Measurements from ENCODE around the gene ODAM.
"Not testable (repeated sequence)": the region's sequence is repeated elsewhere in the genome, so short reads cannot be mapped to it uniquely, and the experiment has no call there.

Gene ODAM

GRCh38 chr4:70195425-70195824 lies at the start of gene ODAM:
TSS of gene ODAM (plus strand) at chr4:70195725. CDS start at chr4:70196544, 819 bp downstream.
- DNase-seq = no peak

- DNase-seq = no peak
Measured at GRCh38 chr4:70151271-70151670, 44.3 kb upstream of the ODAM start.

- DNase-seq = no peak
Measured at GRCh38 chr4:70152088-70152487, 43.4 kb upstream of the ODAM start.

GRCh38 chr4:70153937-70154336 lies 41.6 kb upstream of the ODAM start, which contains the start of gene PRR27:
TSS of gene PRR27 (plus strand) at chr4:70154237. CDS start at chr4:70154376, 139 bp downstream.
- DNase-seq = no peak

DNA sequence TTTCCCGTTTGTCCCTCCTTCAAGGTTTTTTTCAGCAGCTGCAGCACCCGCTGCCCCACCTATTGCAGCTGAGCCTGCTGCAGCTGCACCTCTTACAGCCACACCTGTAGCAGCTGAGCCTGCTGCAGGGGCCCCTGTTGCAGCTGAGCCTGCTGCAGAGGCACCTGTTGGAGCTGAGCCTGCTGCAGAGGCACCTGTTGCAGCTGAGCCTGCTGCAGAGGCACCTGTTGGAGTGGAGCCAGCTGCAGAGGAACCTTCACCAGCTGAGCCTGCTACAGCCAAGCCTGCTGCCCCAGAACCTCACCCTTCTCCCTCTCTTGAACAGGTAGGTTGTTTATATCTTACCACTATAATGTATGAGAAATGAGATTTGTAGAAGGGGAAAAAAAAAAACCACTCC lies 36.9 kb upstream of the ODAM start:
- no peak for DNase-seq

- no peak for DNase-seq
Measured at GRCh38 chr4:70177090-70177489, 18.4 kb upstream of the ODAM start.

DNA sequence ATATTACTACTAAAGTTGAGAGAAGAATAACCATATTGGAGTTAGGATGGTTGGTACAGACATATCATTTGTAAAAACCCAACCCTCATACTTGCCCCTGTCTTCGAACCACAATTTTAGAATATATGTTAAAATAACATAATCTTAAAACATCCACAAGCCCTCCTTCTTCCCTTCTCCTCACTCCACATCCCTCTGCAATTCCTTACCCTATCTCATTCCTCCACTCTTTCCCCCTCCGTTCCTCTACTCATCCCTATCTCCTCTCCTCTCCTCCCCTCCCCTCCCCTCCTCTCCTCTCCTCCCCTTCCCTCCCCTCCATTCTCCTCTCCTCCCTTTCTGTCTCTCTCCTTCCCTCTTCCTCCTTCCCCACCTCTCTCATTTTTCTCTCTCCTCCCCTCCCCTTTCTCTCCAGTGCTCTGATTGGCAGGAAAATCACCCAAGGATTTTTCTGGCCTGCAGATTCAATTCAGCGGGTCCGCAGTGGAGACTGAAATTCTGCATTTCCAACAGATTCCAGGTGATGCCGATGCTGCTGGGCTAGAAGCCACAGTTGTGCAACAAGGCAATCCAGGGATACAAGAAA lies 17.4 kb upstream of the ODAM start:
- no peak for DNase-seq

DNA sequence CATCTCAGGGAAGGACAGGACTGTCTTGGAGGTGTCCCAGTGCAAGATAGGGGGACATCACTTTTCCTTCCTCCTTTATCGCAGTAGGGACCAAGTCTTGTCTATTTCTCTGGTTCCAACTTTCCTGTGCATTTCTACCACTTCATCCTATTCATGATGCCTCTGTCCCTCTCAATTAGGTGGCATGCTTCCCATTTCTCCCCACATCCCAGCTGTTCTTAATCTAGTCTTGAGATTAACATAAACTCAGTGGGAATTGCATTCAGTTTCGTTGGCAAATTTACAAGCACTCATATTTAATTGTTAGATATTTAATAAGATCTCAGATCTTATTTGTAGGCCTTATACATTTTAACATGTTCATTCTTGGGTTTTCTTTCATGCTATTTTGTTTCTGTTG lies 15.7 kb upstream of the ODAM start:
- no peak for DNase-seq

DNA sequence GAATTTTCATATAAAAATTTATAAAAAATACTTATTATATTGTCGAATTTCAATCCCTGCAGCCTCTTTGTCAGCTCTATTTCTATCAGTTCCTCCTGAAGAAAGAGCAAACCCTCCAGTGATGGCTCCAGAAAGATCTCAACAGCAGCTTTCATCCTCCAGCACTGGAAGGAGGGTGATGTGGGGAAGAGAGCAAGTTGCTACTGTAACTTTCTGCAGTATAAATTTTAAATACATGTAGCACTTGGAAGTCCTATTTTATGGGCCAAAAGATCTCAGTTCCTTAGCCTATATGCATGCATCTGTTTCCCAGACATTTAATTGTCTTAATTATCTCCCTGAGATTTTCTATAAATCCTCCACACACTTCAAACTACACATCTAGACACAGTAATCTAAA lies 13.7 kb upstream of the ODAM start:
- no peak for DNase-seq

GRCh38 chr4:70182517-70183167 lies 12.9 kb upstream of the ODAM start:
- no peak for DNase-seq

- DNase-seq = no peak
Measured at GRCh38 chr4:70183168-70183939, 12.2 kb upstream of the ODAM start.

DNA sequence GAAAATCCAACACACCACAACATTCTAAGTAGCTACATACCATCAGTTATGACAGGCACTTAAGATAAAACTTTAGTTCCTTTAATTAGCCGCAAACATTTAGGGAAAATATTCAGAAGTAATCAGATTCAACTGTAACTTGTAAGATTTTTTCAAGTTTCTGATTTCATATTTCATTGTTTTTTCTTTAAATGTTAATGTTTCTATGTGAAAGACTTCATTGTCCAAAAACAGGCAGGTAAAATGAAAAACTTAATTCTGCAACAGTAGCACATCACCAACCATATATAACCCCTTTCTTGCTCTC lies 11.6 kb upstream of the ODAM start:
- DNase-seq = no peak

DNA sequence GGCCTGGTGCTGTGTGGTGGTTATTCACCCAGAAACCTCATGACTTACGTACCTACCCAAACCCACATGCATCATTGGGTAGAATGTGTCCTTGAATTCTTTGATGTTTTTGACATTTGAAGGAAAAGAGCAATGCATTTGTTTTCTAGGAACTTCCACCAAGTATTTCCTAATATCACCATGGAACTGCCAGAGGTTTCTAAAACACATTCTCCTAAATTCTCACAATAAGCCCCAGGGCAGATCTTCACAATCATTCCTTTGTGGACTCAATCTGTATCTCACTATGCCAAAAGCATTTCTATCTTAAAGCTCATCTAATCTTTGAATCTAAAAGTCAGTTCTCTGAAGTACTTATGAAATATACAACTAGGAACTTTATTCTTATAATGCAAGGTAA lies 8.3 kb upstream of the ODAM start:
- no peak for DNase-seq

- DNase-seq = no peak
Measured at GRCh38 chr4:70190579-70190978, 4.9 kb upstream of the ODAM start.

GRCh38 chr4:70191647-70192046 lies 3.9 kb upstream of the ODAM start:
- no peak for DNase-seq

DNA sequence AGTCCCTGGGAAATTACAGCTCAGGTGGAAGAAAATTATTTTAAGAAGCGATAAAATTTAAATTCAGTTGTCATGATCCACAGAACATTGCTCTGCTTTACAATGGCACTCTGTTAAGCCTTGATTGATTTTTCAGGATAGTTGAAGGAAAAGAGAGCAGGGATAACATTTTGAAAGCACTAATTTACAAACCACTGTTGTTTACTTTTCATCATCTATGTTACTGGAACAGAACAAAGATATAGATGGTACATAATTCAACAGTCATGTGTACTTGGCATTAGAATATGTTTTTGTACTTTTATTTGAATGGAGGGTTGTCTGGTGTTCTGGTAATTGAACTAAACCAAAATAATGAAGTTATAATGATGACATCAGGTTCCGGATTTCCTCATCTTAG lies 2.6 kb upstream of the ODAM start:
- no peak for DNase-seq

- DNase-seq = no peak
Measured at GRCh38 chr4:70196857-70197256, 1.3 kb downstream of the ODAM start.

GRCh38 chr4:70197842-70198241 lies 2.3 kb downstream of the ODAM start:
- DNase-seq = no peak

DNA sequence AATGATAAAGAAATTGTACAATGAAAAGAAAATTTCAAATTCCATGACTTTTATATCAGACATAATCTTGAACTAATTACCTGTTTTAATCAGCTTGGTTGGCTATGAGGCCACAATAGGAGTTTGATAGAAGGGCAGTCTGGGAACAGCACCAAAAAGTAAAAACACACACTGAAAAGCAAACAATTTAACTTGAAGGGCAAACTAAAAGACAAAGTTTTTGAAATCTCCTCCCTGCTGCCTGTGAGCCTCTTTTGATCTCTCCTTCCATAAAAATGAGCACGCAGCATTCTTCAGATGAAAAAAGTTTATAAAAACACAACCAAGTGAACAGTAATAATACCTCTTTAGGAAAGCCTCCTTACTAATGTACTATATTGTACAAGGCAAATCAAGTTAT lies 8.1 kb downstream of the ODAM start:
- DNase-seq = no peak

GRCh38 chr4:70212752-70213151 lies 17.2 kb downstream of the ODAM start:
- DNase-seq = not testable (repeated sequence)

DNA sequence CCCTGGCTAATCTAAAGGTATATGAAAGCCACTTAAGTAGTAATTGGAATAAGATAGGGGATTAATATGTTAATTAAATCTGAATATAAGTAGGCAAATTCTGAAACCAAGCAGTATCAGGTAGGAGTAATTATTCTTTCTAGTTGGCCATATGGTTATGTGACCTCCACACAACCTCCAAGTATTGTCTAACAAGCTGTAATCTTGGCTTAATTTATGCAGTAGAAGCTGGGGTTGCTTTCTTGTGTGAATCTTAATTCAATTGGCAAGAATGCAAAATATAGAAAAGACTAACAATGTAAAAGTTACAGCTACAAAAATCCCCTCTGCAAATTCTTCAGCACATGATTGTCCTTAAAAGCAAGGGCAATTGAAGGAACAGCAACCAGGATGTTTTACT lies 20.6 kb downstream of the ODAM start:
- not testable (repeated sequence) for DNase-seq

DNA sequence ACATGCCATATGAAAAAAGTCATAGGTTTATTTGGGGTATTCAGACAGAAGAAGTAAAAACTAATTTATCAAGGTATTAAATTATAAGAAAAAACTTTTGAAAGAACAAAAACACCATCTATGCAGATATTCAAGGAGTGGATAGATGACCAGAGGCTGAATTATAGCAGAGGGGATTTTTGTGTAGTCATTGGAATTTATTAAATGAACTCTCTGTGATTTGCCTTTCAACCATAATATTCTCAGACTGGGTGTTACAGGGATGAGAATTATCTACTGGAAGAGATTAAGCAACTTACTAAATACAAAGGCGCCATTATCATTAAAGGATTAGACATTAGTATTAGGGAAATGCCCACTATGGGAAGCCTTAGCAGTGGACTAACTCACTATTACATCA lies 21.0 kb downstream of the ODAM start:
- not testable (repeated sequence) for DNase-seq

- not testable (repeated sequence) for DNase-seq
Measured at GRCh38 chr4:70221389-70221788, 25.9 kb downstream of the ODAM start.

DNA sequence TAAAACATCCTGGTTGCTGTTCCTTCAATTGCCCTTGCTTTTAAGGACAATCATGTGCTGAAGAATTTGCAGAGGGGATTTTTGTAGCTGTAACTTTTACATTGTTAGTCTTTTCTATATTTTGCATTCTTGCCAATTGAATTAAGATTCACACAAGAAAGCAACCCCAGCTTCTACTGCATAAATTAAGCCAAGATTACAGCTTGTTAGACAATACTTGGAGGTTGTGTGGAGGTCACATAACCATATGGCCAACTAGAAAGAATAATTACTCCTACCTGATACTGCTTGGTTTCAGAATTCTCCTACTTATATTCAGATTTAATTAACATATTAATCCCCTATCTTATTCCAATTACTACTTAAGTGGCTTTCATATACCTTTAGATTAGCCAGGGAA lies 26.3 kb downstream of the ODAM start:
- not testable (repeated sequence) for DNase-seq

Measured in C1 segment of cervical spinal cord (tissue), 14 donors.